ENCODE data around the gene ADAM12. TPM values are rescaled to one million over a fixed set of nuclear protein-coding genes. Genes with fewer than 3 reads are reported as not detected.

ADAM12 gene
- total RNA-seq, 4 donors from 2014 or later: under 0.01 to 60.8 (median 0.64) TPM; not detected in 1

- H3K9me3 ChIP-seq: no peaks in the 10 kb centered on the region
- TF ChIP-seq, protein P1, sequence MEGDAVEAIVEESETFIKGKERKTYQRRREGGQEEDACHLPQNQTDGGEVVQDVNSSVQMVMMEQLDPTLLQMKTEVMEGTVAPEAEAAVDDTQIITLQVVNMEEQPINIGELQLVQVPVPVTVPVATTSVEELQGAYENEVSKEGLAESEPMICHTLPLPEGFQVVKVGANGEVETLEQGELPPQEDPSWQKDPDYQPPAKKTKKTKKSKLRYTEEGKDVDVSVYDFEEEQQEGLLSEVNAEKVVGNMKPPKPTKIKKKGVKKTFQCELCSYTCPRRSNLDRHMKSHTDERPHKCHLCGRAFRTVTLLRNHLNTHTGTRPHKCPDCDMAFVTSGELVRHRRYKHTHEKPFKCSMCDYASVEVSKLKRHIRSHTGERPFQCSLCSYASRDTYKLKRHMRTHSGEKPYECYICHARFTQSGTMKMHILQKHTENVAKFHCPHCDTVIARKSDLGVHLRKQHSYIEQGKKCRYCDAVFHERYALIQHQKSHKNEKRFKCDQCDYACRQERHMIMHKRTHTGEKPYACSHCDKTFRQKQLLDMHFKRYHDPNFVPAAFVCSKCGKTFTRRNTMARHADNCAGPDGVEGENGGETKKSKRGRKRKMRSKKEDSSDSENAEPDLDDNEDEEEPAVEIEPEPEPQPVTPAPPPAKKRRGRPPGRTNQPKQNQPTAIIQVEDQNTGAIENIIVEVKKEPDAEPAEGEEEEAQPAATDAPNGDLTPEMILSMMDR (IDR thresholded peaks at IDR 0.05): no peak
- TF ChIP-seq POLR2A (IDR thresholded peaks at IDR 0.05): no peak
- intact Hi-C loops (cut with DNase I; ENCODE audit: low total_unique reads): no loop called here
- no peaks in the 10 kb centered on the region for H3K27me3 ChIP-seq
- no peaks in the 10 kb centered on the region for H3K4me1 ChIP-seq
- H3K36me3 ChIP-seq: no peaks in the 10 kb centered on the region
- no peak overlapping the region for H3K4me3 ChIP-seq
- peak overlapping the region in 1 of 2 donors; percentile 1 for H3K27ac ChIP-seq
- no peak for DNase-seq
Measured at GRCh38 chr10:126171555-126171954, 216.7 kb downstream of the ADAM12 start.

DNA sequence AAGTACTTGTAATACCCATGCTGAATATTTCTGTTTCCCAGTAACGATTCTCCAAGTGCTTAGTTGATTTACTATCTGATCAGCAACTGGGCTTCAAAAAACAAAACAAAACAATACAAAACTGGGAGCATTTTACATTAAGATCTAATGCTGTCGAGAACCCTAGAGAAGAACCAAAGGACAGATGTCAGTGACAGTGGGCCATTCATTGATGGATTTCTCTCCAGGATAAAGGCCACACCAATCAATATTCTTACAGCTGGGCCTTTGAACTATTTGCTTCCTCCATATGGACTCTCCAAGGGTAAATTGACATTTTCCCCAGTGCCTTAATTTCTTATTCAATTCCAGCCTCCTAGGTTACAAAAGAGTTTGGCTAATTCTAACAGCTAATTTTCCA is 217.5 kb downstream of the ADAM12 start:
- intact Hi-C loops (cut with DNase I; ENCODE audit: low total_unique reads): no loop called here
- no peaks in the 10 kb centered on the region for H3K36me3 ChIP-seq
- no peak overlapping the region for H3K27ac ChIP-seq
- no peak for DNase-seq
- H3K4me1 ChIP-seq: no peaks in the 10 kb centered on the region
- H3K27me3 ChIP-seq: no peaks in the 10 kb centered on the region
- H3K4me3 ChIP-seq: no peak overlapping the region
- TF ChIP-seq, protein P1 (IDR thresholded peaks at IDR 0.05): no peak
- no peak for TF ChIP-seq POLR2A (IDR thresholded peaks at IDR 0.05)
- no peaks in the 10 kb centered on the region for H3K9me3 ChIP-seq

DNA sequence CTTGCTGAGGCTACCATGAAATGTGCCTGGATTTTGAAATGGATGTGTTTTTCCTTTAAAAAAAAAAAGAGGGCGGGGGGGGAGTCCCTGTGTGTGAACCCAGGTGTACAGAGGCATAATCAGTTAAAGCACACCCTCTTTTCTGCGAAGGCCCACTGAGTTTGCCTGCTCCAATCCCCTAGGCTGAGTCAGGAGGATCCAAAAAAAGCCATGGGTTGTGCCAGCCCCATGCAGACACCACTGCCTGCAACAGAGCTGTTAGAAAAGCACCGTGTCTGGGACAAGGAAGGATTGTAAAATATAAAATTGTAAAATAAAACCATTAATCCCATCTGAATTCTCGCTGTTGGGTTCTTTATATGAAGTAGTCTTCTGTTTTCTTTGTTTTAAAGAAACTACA is 217.9 kb downstream of the ADAM12 start:
- H3K36me3 ChIP-seq: no peaks in the 10 kb centered on the region
- no peaks in the 10 kb centered on the region for H3K4me1 ChIP-seq
- H3K9me3 ChIP-seq: no peaks in the 10 kb centered on the region
- intact Hi-C loops (cut with DNase I; ENCODE audit: low total_unique reads): no loop called here
- no peak for DNase-seq
- TF ChIP-seq, protein P1 (IDR thresholded peaks at IDR 0.05): no peak
- no peak for TF ChIP-seq POLR2A (IDR thresholded peaks at IDR 0.05)
- H3K27ac ChIP-seq: no peak overlapping the region
- H3K27me3 ChIP-seq: no peaks in the 10 kb centered on the region
- H3K4me3 ChIP-seq: no peak overlapping the region

DNA sequence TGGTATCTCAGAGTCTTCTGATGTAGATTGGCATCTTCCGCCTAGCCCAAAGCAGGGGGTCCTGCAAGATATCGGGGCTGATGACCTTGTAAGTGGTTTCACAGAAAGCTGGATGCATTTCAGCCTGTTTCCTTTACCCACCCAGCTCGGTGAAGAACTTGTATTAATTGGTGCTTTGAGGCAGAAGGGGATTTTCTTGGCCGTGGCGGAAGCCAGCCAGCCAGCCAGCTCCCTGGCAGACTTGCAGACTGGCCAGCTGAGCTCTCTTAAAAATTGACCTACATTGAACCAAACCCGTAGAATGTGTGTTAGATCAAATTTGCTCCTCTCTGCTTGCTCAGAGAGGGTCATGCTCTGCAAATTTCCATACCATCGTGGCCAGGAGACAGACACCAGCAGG is 218.4 kb downstream of the ADAM12 start:
- intact Hi-C loops (cut with DNase I; ENCODE audit: low total_unique reads): no loop called here
- no peak overlapping the region for H3K4me3 ChIP-seq
- no peak overlapping the region for H3K27ac ChIP-seq
- no peaks in the 10 kb centered on the region for H3K27me3 ChIP-seq
- DNase-seq: no peak
- no peaks in the 10 kb centered on the region for H3K4me1 ChIP-seq
- TF ChIP-seq, protein P1 (IDR thresholded peaks at IDR 0.05): no peak
- H3K9me3 ChIP-seq: no peaks in the 10 kb centered on the region
- H3K36me3 ChIP-seq: no peaks in the 10 kb centered on the region

DNA sequence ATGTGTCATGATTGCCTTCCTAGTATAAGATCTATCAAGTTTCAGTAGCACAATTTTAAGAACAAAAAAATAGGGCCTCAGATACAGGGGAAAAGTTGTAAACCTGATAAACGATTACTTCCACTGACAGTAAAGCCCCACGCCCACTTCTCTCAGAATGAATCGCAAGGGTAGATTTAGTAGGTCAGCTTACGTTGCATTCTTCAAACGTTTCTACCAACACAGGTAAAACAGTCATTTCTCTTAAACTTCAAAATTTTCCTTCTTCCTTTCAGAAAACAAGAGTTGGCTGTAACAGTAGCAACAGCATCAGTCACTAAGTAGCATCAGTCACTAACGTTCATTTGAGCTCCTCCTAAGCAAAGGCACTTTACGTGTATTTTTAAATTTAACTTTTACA is 221.5 kb downstream of the ADAM12 start:
- H3K4me3 ChIP-seq: no peak overlapping the region
- H3K36me3 ChIP-seq: no peaks in the 10 kb centered on the region
- intact Hi-C loops (cut with DNase I; ENCODE audit: low total_unique reads): no loop called here
- no peak overlapping the region for H3K27ac ChIP-seq
- no peak for TF ChIP-seq POLR2A (IDR thresholded peaks at IDR 0.05)
- TF ChIP-seq, protein P1 (IDR thresholded peaks at IDR 0.05): no peak
- DNase-seq: no peak
- H3K27me3 ChIP-seq: no peaks in the 10 kb centered on the region
- no peaks in the 10 kb centered on the region for H3K4me1 ChIP-seq
- no peaks in the 10 kb centered on the region for H3K9me3 ChIP-seq

Measured in uterus (tissue), 4 donors.